GM06990 (cell line): ENCODE data around the gene NRCAM.

Experiments
- DNase-seq: peaks from one replicate; pipeline ENCODE4 v3.0.0-alpha.2; 2011; ENCODE audit not compliant: insufficient read length; ENCODE audit errors: extremely low read depth
- H3K27me3 ChIP-seq: replicated peaks from 2 replicates; pipeline ENCODE4 v1.6.0; 2011; ENCODE audit warnings: low read length; ENCODE audit not compliant: control insufficient read depth, insufficient read depth
- H3K36me3 ChIP-seq: 2 replicates; pipeline ENCODE4 v1.5.1; 2011; ENCODE audit warnings: low read length; ENCODE audit not compliant: control insufficient read depth, insufficient read depth
- H3K4me3 ChIP-seq: replicated peaks from 2 replicates; pipeline ENCODE4 v1.5.1; 2011; ENCODE audit warnings: low read depth, mild to moderate bottlenecking, control low read depth, low read length
- CTCF ChIP-seq: IDR thresholded peaks from 2 replicates; pipeline ENCODE4 v1.5.1; 2011; ENCODE audit warnings: low read length, control low read depth, mild to moderate bottlenecking, inconsistent platforms; ENCODE audit not compliant: insufficient read depth, poor library complexity, severe bottlenecking

The NRCAM gene

GRCh38 chr7:108314551-108314950, 141.7 kb downstream of the NRCAM start:
- no peak for TF ChIP-seq CTCF
- H3K27me3 ChIP-seq: no peaks in the 10 kb centered on the region
- no peak overlapping the region for H3K4me3 ChIP-seq
- DNase-seq: no peak
- no peaks in the 10 kb centered on the region for H3K36me3 ChIP-seq

GRCh38 chr7:108314049-108314448, 142.2 kb downstream of the NRCAM start:
- no peak for DNase-seq
- Histone ChIP-seq H3K27me3 (no peaks in the 10 kb centered on the region), H3K36me3 (no peaks in the 10 kb centered on the region), H3K4me3 (no peak overlapping the region)
- TF ChIP-seq CTCF: no peak

- no peak for TF ChIP-seq CTCF
- DNase-seq: no peak
- H3K27me3 ChIP-seq: no peaks in the 10 kb centered on the region
- H3K36me3 ChIP-seq: no peaks in the 10 kb centered on the region
- H3K4me3 ChIP-seq: no peak overlapping the region
Measured at GRCh38 chr7:108313086-108313485, 143.2 kb downstream of the NRCAM start.

GRCh38 chr7:108311446-108312168, 144.6 kb downstream of the NRCAM start:
- Histone ChIP-seq H3K27me3 (no peaks in the 10 kb centered on the region), H3K4me3 (no peak overlapping the region), H3K36me3 (no peaks in the 10 kb centered on the region)
- DNase-seq: peak; percentile 65
- no peak for TF ChIP-seq CTCF

GRCh38 chr7:108310351-108310750, 145.9 kb downstream of the NRCAM start:
- H3K27me3 ChIP-seq: no peaks in the 10 kb centered on the region
- no peak for TF ChIP-seq CTCF
- DNase-seq: no peak

GRCh38 chr7:108308903-108309302, 147.3 kb downstream of the NRCAM start:
- Histone ChIP-seq H3K36me3 (no peaks in the 10 kb centered on the region), H3K4me3 (no peak overlapping the region), H3K27me3 (no peaks in the 10 kb centered on the region)
- no peak for DNase-seq
- TF ChIP-seq CTCF: no peak

More at GRCh38 chr7:108310351-108310750, 145.9 kb downstream of the NRCAM start:
- H3K4me3 ChIP-seq: no peak overlapping the region
- no peaks in the 10 kb centered on the region for H3K36me3 ChIP-seq
